Esophagus squamous epithelium (tissue), 5 donors: Measurements from ENCODE around the gene TFPT. TPM values are rescaled to one million over a fixed set of nuclear protein-coding genes. Genes with fewer than 3 reads are reported as not detected.

ENCODE experiments used
- DNase-seq: peaks from one replicate; lab custom pipeline; 2025; lab: John Stamatoyannopoulos, UW
- H3K27ac ChIP-seq, 4 donors: fragments of 200-600 bp; sonication (generic); one replicate each; pipeline ENCODE4 v1.5.1; 2016 to 2019; ENCODE audit warnings: mild to moderate bottlenecking in 1 of 4
- H3K27me3 ChIP-seq, 4 donors: fragments of 200-600 bp; sonication (generic); 1 replicate in 3 of 4; 2 replicates in 1 of 4; pipeline versions ENCODE4 v1.5.1 to v1.6.0; 2017 to 2021; ENCODE audit warnings: antibody characterized with exemption in 1 of 4
- H3K36me3 ChIP-seq, 3 donors: fragments of 200-600 bp; sonication (generic); one replicate each; pipeline ENCODE4 v1.5.1; 2016 to 2019
- H3K4me1 ChIP-seq, 3 donors: fragments of 200-600 bp; sonication (generic); one replicate each; pipeline ENCODE4 v1.5.1; 2017 to 2019
- H3K4me3 ChIP-seq, 4 donors: fragments of 200-600 bp; sonication (generic); 1 replicate in 3 of 4; 2 replicates in 1 of 4; pipeline ENCODE4 v1.5.1; 2016 to 2019; ENCODE audit warnings: mild to moderate bottlenecking in 2 of 4, moderate library complexity in 1 of 4
- H3K9me3 ChIP-seq, 3 donors: fragments of 200-600 bp; sonication (generic); one replicate each; pipeline ENCODE4 v1.5.1; 2016 to 2019
- POLR2A ChIP-seq, 4 donors: fragments of 450-650 bp; IDR thresholded peaks; one replicate each; pipeline ENCODE4 v1.6.1; 2017; ENCODE audit warnings: antibody characterized with exemption in 4 of 4, mild to moderate bottlenecking in 4 of 4, moderate library complexity in 3 of 4
- WGBS, 2 donors: methylation state at CpG; one replicate each; pipeline ENCODE4 v1.1.5; 2018; 5-methylcytosine and 5-hydroxymethylcytosine counted together
- intact Hi-C: fragments of 100-400 bp; cut with DNase I; formaldehyde crosslinking; loops from one replicate; pipeline ENCODE4 v1.15.0; 2022
- total RNA-seq, 4 donors: library from RNA; depleted of rRNA; stranded (reverse); fragments of >200 nt; gene quantifications; one replicate each; pipeline ENCODE4 v1.1.0, GENCODE V29; 2016
- TF ChIP-seq, protein P1 (sequence below), 6 experiments: fragments of 450-650 bp in 4 of 6; fragments of 200-600 bp in 2 of 6; sonication (generic) in 2 of 6; IDR thresholded peaks; one replicate each; pipeline ENCODE4 v1.5.1; 2016 to 2019; ENCODE audit warnings: antibody characterized with exemption in 6 of 6, mild to moderate bottlenecking in 4 of 6, moderate library complexity in 4 of 6
- donor health status: DM: yes; HTN: yes; CAD: no.

TFPT gene
- total RNA-seq, 4 donors from 2014 or later, result 6.1 to 9.0 (median 7.4) TPM

GRCh38 chr19:54142166-54142780 lies 26.8 kb upstream of the TFPT start:
- WGBS, 2 donors, result 83 to 92% methylated on average over 6 to 7 of the region's 7 CpGs
- DNase-seq, result no peak
- intact Hi-C loops, result no loop called here
- Histone ChIP-seq H3K4me3 (no peak overlapping the region), H3K36me3 (peaks cover 39 to 79% (median 46%) of the 10 kb centered on the region in 3 donors), H3K27me3 (no peaks in the 10 kb centered on the region), H3K9me3 (no peaks in the 10 kb centered on the region), H3K4me1 (peaks cover 22 to 46% (median 27%) of the 10 kb centered on the region in 3 donors), H3K27ac (no peak overlapping the region)
- TF ChIP-seq, protein P1, sequence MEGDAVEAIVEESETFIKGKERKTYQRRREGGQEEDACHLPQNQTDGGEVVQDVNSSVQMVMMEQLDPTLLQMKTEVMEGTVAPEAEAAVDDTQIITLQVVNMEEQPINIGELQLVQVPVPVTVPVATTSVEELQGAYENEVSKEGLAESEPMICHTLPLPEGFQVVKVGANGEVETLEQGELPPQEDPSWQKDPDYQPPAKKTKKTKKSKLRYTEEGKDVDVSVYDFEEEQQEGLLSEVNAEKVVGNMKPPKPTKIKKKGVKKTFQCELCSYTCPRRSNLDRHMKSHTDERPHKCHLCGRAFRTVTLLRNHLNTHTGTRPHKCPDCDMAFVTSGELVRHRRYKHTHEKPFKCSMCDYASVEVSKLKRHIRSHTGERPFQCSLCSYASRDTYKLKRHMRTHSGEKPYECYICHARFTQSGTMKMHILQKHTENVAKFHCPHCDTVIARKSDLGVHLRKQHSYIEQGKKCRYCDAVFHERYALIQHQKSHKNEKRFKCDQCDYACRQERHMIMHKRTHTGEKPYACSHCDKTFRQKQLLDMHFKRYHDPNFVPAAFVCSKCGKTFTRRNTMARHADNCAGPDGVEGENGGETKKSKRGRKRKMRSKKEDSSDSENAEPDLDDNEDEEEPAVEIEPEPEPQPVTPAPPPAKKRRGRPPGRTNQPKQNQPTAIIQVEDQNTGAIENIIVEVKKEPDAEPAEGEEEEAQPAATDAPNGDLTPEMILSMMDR (IDR thresholded peaks at IDR 0.05), result no peak
- no peak for TF ChIP-seq POLR2A (IDR thresholded peaks at IDR 0.05)

- Histone ChIP-seq H3K4me3 (no peak overlapping the region), H3K9me3 (no peaks in the 10 kb centered on the region), H3K27ac (no peak overlapping the region), H3K36me3 (peaks cover 30 to 70% (median 37%) of the 10 kb centered on the region in 3 donors), H3K27me3 (no peaks in the 10 kb centered on the region), H3K4me1 (peaks cover 25 to 45% (median 28%) of the 10 kb centered on the region in 3 donors)
- WGBS, 2 donors, result 90 to 91% methylated on average over 3 of the region's 3 CpGs
- no peak for DNase-seq
- TF ChIP-seq, protein P1 (IDR thresholded peaks at IDR 0.05), result no peak
- TF ChIP-seq POLR2A (IDR thresholded peaks at IDR 0.05), result no peak
- intact Hi-C loops, result no loop called here
Observed at GRCh38 chr19:54141356-54141755, 25.9 kb upstream of the TFPT start.

GRCh38 chr19:54138489-54139256 lies 23.2 kb upstream of the TFPT start:
- peak overlapping the region; percentile 88 to 100 (median 96) for H3K4me3 ChIP-seq
- H3K27ac ChIP-seq, result peak overlapping the region; percentile 94 to 96 (median 95)
- peaks cover 7 to 43% (median 10%) of the 10 kb centered on the region in 3 donors for H3K36me3 ChIP-seq
- intact Hi-C loops, result no loop called here
- WGBS, 2 donors, result 21 to 37% methylated on average over 12 to 16 of the region's 31 CpGs
- no peaks in the 10 kb centered on the region for H3K9me3 ChIP-seq
- peaks cover 30 to 67% (median 36%) of the 10 kb centered on the region in 3 donors for H3K4me1 ChIP-seq
- no peaks in the 10 kb centered on the region for H3K27me3 ChIP-seq
- TF ChIP-seq POLR2A (IDR thresholded peaks at IDR 0.05), result no peak
- TF ChIP-seq, protein P1 (IDR thresholded peaks at IDR 0.05), result no peak
- no peak for DNase-seq

- TF ChIP-seq POLR2A (IDR thresholded peaks at IDR 0.05), result peak in 3 of 4 donors; percentile 83 to 89 (median 88)
- TF ChIP-seq, protein P1 (IDR thresholded peaks at IDR 0.05), result peak in 1 of 6 experiments; percentile 25
- H3K36me3 ChIP-seq, result peaks cover 0 to 39% (median 2%) of the 10 kb centered on the region in 3 donors
- peaks cover 30 to 67% (median 36%) of the 10 kb centered on the region in 3 donors for H3K4me1 ChIP-seq
- H3K9me3 ChIP-seq, result no peaks in the 10 kb centered on the region
- intact Hi-C loops, result no loop called here
- H3K4me3 ChIP-seq, result peak within 1 kb of the TSS; percentile 88 to 100 (median 96)
- H3K27me3 ChIP-seq, result no peaks in the 10 kb centered on the region
- 0% methylated on average over 2 to 5 of the region's 103 CpGs for WGBS, 2 donors
- DNase-seq, result no peak
- H3K27ac ChIP-seq, result peak within 1 kb of the TSS; percentile 94 to 96 (median 95)
Observed at GRCh38 chr19:54137699-54138488, 22.4 kb upstream of the TFPT start, which contains the start of gene CNOT3. Gene CNOT3 (plus strand): TSS chr19:54137762. CDS start chr19:54142979, 5,217 bp downstream.
